ENCODE measurements around the gene FAM53B.

FAM53B gene

DNA sequence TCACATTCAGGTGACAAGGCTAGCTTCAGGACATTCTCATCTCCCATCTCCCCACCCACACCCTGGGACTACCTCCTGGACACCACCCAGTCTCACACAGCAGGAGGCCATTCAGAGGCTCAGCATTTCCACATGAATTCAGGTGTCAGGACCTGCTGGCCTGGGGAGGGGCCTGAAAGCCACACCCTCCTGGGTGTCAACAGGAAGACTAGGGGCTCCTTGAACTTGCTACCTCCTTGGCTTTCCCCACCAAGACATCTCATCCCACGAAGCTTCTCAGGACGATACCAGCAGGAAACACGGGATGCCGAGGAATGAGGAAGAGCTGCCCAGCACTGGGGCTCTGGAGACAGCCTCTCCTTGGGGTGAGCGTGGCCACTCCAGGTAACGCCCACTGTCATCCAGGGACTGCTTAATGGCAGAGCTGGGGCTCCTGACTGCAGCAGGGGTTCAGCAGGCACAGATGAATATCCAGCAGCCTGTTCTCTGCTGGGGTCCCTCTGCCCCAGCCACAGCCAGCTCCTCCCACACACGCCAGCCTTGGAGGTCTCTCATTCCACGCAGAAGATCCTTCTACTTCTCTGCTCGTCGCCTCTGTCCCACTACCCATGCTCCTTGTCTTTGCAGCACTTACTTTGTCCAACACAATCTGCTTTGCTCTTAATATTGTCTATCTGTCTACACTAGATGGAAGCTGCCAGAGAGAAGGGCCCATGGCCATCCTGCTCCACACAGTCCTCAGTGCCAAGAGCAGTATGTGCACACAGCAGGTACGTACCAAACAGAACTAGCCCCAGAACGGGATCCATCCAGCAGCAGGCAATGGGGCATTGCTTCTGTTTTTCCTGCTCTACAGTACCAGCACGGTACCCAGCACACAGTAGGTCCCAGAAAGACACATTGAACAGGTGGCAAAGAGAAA is 88.7 kb downstream of the FAM53B start:
- Histone ChIP-seq H3K4me1 (ENCODE audit: control insufficient read depth, insufficient read depth, low read length) (no peaks in the 10 kb centered on the region), H3K4me3 (ENCODE audit: low read depth, low read length) (no peak overlapping the region), H3K27ac (ENCODE audit: extremely low read depth, low read depth, low read length) (no peak overlapping the region), H3K36me3 (ENCODE audit: control insufficient read depth in 2 of 2, insufficient read depth in 1 of 2, low read length in 2 of 2) (peaks cover 0 to 16% of the 10 kb centered on the region in 2 experiments; a peak in 2 of 3 replicates), H3K9me3 (ENCODE audit: control insufficient read depth, insufficient read depth, low read depth, low read length) (no peaks in the 10 kb centered on the region)
- TF ChIP-seq, protein P1, sequence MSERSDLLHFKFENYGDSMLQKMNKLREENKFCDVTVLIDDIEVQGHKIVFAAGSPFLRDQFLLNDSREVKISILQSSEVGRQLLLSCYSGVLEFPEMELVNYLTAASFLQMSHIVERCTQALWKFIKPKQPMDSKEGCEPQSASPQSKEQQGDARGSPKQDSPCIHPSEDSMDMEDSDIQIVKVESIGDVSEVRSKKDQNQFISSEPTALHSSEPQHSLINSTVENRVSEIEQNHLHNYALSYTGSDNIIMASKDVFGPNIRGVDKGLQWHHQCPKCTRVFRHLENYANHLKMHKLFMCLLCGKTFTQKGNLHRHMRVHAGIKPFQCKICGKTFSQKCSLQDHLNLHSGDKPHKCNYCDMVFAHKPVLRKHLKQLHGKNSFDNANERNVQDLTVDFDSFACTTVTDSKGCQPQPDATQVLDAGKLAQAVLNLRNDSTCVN (tag by site-specific recombination; optimal IDR thresholded peaks at IDR 0.05), result no peak
- TF ChIP-seq KLF1 (tag by site-specific recombination; IDR thresholded peaks at IDR 0.05), result peak; percentile 45
- POLR2A ChIA-PET, result no interaction called here
- CTCF ChIA-PET, result interaction anchor here (0.9 kb wide), 1 partner anchor 86 kb away, joined by 5 read pairs; no protein-coding TSS in a partner anchor

DNA sequence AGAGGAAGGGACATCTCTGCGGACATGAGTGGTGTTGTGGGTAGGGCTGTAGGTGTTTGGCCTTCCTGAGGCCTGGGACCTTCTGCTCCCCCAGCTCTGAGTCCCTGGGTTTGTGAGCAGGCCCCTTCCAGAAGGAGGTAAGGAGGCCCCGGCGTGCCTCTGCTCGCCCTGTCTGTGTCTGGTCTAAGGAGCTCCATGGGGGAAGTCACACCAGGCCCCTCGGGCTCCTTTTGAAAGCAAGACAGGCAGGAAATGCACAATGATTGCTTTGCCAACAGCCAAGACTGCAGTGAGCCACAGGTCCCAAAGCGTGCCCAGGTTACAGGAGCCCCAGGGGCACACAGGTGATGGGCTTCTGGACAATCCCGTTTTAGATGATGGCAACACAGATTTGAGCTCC is 89.5 kb downstream of the FAM53B start:
- POLR2A ChIA-PET, result no interaction called here
- H3K9me3 ChIP-seq (ENCODE audit: control insufficient read depth, insufficient read depth, low read depth, low read length), result no peaks in the 10 kb centered on the region
- TF ChIP-seq, protein P1 (tag by site-specific recombination; optimal IDR thresholded peaks at IDR 0.05), result no peak
- TF ChIP-seq ZNF701 (tag by site-specific recombination; IDR thresholded peaks at IDR 0.05), result no peak
- TF ChIP-seq, protein P2, sequence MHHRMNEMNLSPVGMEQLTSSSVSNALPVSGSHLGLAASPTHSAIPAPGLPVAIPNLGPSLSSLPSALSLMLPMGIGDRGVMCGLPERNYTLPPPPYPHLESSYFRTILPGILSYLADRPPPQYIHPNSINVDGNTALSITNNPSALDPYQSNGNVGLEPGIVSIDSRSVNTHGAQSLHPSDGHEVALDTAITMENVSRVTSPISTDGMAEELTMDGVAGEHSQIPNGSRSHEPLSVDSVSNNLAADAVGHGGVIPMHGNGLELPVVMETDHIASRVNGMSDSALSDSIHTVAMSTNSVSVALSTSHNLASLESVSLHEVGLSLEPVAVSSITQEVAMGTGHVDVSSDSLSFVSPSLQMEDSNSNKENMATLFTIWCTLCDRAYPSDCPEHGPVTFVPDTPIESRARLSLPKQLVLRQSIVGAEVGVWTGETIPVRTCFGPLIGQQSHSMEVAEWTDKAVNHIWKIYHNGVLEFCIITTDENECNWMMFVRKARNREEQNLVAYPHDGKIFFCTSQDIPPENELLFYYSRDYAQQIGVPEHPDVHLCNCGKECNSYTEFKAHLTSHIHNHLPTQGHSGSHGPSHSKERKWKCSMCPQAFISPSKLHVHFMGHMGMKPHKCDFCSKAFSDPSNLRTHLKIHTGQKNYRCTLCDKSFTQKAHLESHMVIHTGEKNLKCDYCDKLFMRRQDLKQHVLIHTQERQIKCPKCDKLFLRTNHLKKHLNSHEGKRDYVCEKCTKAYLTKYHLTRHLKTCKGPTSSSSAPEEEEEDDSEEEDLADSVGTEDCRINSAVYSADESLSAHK (tag by site-specific recombination; IDR thresholded peaks at IDR 0.05), result no peak
- TF ChIP-seq HOXC10 (CRISPR knock-in tag; IDR thresholded peaks at IDR 0.05), result no peak
- TF ChIP-seq ZNF768 (tag by site-specific recombination; IDR thresholded peaks at IDR 0.05), result no peak
- TF ChIP-seq, protein P3, sequence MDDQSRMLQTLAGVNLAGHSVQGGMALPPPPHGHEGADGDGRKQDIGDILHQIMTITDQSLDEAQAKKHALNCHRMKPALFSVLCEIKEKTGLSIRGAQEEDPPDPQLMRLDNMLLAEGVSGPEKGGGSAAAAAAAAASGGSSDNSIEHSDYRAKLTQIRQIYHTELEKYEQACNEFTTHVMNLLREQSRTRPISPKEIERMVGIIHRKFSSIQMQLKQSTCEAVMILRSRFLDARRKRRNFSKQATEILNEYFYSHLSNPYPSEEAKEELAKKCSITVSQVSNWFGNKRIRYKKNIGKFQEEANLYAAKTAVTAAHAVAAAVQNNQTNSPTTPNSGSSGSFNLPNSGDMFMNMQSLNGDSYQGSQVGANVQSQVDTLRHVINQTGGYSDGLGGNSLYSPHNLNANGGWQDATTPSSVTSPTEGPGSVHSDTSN (CRISPR knock-in tag; IDR thresholded peaks at IDR 0.05), result no peak
- TF ChIP-seq ZNF175 (tag by site-specific recombination; IDR thresholded peaks at IDR 0.05), result no peak
- TF ChIP-seq ZSCAN23 (tag by site-specific recombination; IDR thresholded peaks at IDR 0.05), result no peak
- no peak for TF ChIP-seq ZNF223 (tag by site-specific recombination; IDR thresholded peaks at IDR 0.05)
- TF ChIP-seq, protein P4, sequence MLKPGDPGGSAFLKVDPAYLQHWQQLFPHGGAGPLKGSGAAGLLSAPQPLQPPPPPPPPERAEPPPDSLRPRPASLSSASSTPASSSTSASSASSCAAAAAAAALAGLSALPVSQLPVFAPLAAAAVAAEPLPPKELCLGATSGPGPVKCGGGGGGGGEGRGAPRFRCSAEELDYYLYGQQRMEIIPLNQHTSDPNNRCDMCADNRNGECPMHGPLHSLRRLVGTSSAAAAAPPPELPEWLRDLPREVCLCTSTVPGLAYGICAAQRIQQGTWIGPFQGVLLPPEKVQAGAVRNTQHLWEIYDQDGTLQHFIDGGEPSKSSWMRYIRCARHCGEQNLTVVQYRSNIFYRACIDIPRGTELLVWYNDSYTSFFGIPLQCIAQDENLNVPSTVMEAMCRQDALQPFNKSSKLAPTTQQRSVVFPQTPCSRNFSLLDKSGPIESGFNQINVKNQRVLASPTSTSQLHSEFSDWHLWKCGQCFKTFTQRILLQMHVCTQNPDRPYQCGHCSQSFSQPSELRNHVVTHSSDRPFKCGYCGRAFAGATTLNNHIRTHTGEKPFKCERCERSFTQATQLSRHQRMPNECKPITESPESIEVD (tag by site-specific recombination; IDR thresholded peaks at IDR 0.05), result no peak
- no peak for TF ChIP-seq ZNF112 (tag by site-specific recombination; IDR thresholded peaks at IDR 0.05)
- no peak for TF ChIP-seq ZNF138 (tag by site-specific recombination; IDR thresholded peaks at IDR 0.05; ENCODE audit: borderline replicate concordance)
- TF ChIP-seq, protein P5, sequence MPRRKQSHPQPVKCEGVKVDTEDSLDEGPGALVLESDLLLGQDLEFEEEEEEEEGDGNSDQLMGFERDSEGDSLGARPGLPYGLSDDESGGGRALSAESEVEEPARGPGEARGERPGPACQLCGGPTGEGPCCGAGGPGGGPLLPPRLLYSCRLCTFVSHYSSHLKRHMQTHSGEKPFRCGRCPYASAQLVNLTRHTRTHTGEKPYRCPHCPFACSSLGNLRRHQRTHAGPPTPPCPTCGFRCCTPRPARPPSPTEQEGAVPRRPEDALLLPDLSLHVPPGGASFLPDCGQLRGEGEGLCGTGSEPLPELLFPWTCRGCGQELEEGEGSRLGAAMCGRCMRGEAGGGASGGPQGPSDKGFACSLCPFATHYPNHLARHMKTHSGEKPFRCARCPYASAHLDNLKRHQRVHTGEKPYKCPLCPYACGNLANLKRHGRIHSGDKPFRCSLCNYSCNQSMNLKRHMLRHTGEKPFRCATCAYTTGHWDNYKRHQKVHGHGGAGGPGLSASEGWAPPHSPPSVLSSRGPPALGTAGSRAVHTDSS (tag by site-specific recombination; IDR thresholded peaks at IDR 0.05), result no peak
- CTCF ChIA-PET, result no interaction called here
- H3K36me3 ChIP-seq (ENCODE audit: control insufficient read depth in 2 of 2, insufficient read depth in 1 of 2, low read length in 2 of 2), result peaks cover 0 to 16% of the 10 kb centered on the region in 2 experiments; a peak in 2 of 3 replicates
- no peaks in the 10 kb centered on the region for H3K4me1 ChIP-seq (ENCODE audit: control insufficient read depth, insufficient read depth, low read length)
- no peak overlapping the region for H3K4me3 ChIP-seq (ENCODE audit: low read depth, low read length)
- H3K27ac ChIP-seq (ENCODE audit: extremely low read depth, low read depth, low read length), result no peak overlapping the region
